NCI-H146 (cell line): ENCODE measurements around the gene RAP1A.

Experiments used
- DNase-seq: peaks from one replicate; lab custom pipeline; 2025; lab: John Stamatoyannopoulos, UW

RAP1A gene

DNA sequence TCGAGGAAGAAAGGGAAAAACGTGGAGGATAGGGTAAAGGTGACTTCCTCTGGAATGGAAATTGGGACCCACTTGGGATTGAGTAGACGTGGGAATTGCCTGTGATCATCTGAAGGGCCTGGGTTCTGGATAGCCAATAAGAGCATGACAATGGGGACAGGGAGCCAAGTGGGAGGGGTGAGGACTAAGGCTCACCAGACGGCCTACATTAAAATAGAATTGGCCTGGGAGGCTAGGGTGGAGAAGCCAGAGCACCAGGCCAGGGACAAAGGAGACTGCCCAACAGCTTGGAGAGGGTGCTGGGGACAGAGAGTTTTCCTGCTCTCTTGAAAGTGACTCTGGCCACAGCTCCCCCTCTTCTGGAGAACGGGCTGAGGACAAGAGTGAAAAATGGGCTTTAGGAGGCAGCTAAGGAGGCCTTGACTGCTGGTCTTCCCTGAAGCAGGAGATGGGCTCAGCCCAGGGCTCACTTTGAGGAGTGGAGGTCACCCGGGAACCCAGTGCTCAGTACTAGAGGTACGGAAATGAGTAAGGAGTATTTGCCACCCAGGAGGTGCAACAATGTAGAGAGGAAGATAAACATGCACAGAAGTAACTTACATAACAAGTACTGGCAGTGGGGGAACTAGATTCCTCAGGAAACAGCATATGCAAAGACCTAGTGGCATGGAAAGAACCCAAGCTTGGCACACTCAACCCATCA lies 100.8 kb downstream of the RAP1A start:
- DNase-seq, result no peak

DNA sequence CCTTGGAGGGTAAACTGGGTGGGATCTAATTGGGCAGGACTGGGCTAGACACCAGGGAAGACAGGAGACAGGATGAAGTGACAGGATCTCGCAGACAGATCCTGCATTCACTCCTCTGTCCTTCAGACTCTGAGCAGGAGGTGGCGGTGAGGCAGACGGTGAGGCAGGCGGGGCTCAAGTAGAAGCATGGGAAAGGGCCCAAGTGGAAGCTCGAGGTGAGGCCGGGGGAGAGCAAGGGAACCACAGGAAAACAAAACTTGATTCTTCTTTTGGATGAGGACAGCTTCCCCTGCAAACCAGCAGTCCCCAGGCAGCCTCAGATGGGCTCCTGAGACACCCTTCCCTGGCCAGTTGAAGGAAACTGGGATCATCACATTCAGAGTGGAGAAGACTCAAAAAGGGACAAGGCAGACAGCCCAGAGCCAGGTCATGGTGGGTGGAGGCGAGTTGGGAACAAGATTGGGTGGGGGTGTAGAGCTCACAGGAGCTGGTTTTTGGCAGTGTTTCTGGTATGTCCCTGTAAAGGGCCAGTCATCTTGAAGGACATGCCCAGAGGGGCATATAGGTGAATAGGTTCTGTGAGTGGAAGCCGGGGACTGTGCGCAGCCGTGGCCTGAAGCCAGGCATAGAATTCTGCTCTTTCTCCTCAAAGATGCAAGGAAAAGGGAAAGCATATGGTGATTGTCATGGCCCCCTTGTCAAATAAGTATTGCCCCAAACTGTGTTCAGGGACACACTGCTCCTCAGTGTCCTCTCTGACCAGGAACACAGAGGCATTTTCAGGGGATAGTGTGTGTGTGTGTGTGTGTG lies 101.6 kb downstream of the RAP1A start:
- no peak for DNase-seq

DNA sequence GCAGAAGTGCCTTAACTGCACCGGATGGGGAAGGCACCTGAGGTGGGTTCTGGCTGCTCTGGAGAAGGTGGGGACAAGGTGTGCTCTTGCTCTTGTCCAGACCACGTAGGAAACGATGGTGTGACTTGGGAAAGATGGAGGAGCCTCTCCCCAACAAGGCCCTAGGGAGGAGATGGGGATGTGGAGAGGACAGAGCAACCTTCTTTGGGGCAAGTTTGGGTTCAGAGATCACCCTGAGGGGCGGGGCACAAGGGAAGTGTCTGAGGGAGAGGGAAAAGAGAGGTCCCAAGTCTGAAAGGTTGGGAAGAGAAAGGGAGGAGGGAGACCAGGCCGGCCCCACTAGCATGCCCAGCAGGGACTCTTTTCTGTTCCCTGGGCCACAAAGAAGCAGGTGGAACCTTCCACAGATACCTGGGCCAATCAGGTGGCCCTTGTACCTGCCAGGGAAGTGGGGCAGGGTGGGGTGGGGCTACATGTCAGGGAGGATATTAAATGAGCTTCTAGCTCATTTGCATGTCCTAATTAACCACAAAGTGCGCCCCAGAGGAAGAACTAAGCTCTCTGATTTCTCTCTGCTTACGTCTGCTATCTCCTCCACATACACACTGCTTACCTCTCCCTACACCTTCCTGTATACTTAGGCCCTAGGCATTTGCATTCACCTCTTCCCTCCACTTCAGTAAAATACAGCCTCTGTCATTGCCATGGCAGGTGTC lies 103.7 kb downstream of the RAP1A start:
- DNase-seq, result no peak

DNA sequence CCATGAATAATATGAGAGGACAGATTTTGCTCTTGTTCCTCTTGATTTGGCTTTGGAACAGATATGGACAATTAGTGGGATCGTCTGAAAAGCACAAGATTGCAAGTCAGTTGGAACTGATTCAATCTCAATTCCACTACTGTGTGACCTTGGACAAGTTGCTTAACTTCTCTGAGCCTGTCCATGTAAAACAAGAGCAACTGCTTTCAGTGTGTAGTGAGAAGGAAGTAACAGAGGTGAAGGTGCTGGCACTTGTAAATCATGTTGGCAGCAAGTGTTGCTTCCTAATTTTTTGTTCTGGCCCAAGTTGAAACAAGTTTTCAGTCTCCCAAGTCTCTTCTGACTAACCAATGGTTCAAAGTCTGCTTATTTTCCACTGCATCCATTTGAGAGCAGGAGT lies 104.3 kb downstream of the RAP1A start:
- no peak for DNase-seq

DNA sequence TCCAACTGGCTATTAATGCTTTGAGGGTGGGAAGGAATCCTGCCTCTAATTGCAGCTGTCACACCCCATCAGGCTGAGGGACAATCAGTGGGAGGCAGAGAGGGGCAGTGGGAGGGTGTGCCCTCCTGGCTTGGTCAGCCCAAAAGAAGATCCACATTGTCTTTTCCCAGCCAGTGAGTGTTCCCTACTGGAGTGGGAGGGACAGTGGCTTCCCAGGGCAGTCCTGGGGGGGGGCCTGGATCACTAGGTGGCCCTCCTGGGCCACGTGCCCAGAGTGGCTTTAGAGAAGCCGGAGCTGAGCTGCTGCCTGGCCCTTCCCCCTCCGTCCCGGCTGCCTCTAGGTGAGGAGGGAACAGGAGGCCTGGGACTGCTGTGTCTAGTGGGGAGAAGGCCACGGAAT lies 105.6 kb downstream of the RAP1A start:
- DNase-seq, result no peak

DNA sequence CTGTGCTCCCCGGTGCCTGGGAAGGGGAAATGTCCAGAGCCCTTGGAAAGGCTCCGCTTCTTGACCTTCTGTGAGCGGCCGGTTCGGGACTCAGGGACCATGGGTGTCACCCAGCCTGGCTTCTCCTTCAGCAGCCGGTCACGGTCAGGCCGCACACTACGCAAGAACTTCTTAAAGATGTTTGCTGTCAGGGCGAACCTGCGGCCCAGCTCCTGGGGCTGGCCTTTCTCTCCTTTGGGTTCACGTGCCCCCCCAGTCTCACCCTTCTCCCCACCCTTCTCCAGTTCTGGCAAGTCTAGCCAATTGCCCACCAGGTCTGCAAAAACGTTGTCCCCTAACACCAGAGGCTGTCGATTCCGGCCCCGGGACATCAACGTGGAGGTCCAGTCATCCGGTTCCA lies 107.5 kb downstream of the RAP1A start:
- no peak for DNase-seq

DNA sequence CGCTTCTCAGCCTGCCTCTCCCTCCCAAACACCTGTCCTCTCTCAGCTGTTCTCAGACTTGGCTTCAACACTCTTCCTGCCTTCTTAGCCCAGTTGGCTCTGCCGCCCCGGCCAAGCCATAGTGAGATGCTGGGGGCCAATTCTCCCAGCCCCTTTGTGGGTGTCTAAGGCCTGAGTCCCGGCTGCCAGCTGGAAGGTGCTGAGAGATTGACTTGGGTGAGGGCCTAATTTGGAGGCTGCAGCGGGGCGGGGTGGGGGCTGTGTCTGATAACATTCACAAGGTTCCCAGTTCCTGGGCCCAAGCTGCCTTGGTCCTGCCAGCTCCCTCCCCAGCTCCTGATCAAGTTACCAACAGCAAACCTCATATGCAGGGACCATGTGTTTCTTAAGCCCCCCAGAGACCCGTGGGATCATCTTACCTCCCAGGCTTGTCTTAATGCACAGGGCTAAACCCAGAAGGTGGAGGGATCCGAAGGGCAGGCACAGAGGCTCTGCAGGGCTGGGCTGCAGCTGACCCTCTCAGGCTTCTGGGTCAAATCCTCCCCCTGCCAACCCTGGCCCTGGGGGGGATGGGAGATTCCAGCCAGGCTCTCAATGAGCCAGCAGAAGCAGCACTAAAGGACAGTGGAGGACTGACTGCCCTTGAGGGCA lies 109.8 kb downstream of the RAP1A start:
- no peak for DNase-seq

DNA sequence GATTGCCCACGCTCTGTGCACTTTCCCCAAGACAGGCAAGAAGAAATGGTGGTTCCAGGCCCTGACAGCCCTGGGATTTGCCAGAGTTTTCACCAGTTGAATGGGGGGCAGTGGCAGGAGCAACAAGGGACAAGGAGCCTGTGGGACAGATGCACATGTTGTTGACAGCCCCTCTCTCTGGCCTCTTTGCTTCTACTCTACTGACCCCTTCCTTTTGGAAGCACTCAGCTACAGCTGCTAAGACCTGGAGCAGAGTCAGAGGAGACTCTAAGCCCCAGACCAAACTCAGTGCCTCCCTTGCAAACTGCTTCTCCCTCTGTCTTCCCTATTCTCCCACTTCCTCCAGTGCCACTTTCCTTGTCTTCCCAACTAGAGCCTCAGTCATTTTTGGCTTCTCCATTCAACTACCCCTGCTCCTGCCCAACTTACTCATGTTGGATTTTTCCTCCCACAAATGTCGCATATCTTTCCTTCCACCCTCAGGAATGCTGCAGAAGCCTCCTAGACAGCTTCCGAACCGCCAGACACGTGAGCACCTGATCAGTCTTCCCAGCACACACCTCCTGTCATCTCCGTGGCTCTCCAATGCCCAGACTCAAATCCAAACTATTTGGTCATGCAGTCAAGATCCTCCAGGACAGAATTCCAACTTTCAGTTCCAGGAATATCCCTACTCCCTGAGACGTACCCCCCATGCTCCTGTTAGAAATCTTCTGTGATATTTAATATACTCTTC lies 110.5 kb downstream of the RAP1A start:
- DNase-seq, result no peak

DNA sequence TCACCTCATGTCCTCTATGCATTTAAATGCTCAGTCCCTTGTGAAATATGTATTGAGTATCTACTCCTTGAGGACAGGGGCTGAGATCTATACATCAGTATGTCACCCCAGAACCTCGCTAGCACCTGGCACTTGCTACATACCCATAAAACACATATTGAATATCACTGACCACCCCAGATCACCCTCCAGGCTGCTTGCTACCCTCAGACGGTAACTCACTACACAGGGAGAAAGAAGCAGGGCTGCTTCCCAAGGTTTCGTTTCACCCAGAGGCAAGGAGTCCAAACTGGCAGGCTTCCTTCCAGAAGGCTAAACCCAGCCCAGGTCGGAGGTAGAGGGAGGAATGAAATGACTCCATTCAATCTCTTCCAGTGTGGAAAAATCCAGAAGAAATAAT lies 111.1 kb downstream of the RAP1A start:
- no peak for DNase-seq

DNA sequence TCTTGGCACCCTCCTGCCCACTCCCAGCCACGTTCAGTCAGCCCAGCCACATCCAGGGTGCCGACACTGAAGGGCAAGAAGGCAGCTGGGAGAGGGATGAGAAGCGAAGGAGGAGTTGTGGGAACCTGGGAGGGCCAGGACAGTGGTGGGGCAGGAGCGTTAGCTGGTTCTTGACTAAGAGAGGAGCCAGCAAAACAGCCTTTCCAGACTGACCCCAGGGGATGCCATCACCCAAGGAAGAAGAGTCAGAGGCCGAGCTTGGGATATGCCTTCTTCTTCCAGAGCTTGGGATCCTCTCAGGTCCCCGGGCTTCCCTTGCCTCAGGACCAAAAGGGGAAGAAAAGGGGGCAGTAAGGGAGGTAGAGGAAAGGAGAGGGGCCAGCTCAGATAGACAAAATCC lies 112.4 kb downstream of the RAP1A start:
- DNase-seq, result no peak

DNA sequence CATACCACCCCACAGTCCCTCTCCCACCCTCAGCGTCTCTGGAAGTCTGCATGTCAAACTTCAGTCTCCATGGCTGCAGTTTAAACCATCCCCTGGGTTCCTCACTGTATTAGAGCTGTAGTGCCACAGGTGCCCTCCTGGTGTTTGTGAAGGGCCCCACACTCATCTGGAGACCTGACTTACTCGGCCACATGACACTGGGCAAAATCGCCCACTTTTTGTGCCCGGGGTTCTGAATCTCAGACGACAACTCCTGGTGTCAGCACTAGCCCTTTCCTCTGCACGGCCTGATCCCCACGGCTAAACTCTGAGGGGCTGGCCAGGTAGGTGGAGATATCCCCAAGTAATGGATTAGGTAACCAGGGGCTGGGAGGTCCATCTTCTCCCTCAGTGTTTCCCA lies 113.1 kb downstream of the RAP1A start:
- DNase-seq, result no peak

DNA sequence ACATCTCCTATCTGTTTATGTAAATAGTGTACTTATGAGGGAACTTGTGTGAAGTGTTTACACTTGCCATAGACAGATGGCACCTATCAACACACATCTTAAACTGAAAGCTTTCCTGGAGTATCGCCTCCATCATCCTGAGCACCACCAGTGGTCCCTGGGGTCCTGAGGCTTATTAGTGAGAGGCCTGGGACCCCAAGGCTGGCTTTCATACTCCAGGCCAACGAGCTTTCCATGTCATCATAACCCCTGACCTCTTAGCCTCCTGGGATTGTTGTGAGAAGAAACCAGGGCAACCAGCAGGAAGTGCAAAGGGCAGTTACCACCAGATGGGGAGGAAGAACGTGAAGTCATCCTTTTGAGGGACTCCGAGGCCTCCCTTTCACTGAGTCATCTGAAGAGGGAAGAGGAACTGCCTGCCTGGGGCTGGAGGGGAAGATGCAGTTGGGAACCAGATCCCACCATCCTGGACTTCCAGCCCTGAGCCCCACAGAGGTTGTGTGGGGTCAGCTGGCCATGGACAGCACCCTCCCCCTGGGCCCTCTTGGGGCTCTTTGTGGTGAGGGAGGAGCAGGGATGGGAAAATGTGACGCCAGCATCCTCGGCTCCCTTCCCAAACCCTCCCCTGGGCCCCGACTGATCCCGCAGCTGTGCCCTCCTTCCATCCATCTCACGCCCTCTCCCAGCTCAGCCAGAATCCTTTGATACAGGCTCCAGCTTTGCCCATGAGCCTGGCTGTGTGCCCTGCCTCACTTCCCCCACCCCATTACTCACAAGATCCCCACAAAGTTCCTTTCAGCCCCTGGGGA lies 113.8 kb downstream of the RAP1A start:
- DNase-seq, result no peak

DNA sequence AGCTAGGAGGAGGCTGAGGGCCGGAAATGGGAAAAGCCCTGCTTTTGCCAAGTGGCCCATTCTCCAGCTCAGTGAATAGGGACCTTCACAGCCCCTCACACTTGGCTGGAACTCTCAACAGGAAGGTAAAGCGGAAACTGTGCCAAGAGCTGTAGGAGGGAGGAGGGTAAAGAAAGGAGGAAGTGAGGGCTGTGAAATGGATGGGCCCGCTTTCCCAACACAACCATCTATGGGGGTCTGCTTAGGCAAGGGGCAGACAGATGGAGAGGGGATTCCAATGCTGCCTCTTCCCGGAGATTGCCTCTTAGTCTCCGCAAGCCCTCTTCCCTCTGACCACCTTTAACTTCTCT lies 114.4 kb downstream of the RAP1A start:
- no peak for DNase-seq

DNA sequence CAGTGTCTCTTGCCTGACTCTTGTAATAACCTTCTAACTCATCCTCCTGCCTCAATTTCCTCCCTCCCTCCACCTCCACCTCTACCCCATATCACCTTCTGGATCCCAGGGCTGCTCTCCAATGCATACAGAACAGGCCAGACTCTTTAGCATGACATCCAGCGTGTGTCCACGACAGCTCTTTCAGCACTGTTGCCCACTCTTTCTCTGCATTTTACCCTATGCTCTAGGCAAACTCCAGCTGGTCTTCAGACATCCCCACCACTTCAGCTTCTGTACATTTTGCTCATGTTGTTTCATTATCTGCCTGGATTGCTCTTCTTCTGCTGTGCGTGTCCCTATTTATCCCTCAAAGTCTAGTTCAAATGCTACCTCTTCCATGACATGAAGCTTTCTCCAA lies 114.8 kb downstream of the RAP1A start:
- DNase-seq, result no peak

DNA sequence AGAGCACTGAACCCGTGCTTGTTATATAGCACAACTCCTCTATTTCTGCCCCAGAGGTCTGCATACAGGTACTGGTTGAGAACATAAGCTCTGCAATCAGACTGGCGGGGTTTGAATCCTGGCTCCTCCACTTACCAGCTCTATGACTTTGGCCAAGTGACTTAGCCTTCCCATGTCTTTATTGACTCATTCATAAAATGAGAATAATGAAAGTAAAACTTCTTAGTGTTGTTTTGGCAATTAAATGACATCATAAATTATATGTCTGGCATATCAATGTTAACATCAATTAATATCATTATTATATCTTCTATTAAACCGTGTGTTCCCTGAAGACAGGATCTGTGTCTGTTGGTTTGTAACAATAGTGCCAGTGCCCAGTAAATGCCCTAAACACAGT lies 115.3 kb downstream of the RAP1A start:
- no peak for DNase-seq

DNA sequence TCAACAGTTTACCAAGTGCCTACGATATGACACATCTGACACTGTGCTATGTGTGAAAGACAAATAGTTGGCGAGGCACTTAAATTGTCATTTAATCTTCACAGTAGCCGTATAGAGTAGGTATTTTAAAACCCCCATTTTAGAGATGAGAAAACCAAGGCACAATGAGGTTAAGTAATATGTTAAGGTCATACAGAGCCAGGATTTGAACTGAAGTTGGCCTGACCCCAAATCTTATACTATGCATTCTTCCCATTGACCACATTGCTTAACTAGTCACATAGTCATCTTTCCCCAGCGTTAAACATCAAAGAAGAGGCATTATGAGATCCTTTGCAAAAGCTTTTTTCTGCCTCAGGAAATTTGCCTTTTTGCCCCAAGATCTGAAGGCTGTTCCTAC lies 115.7 kb downstream of the RAP1A start:
- no peak for DNase-seq

DNA sequence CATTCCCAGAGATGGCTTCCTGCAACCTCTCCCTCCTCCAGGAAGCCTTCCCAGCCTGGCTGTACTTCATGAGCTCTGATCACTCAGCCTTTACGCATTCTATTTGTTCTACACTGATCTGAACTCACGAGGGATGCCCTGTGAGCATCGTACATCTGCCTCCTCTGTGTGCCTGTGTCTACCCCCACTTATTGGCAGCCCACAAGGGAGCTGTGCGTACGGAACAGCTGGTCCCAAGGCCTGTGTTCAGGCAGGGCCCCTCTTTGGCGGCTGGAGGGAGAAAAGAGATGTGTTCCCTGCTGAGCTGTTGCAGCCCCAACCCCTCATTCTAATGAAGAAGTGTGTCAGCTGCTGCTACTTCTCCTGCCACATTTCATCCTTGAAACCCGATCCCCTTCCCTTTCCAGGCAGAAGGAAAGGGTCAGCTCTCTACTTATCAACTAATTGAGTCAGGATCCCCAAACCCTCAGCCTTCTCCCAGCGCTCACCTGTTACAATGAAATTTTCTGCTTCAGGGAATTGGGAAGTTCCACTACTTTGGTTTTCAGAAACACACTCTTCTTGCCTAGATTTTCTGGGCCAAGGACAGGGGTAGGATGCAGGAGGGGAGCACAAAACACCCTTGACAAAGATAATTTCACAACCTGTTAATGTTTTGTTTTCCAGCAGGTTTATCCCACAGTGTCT lies 116.4 kb downstream of the RAP1A start:
- DNase-seq, result no peak

DNA sequence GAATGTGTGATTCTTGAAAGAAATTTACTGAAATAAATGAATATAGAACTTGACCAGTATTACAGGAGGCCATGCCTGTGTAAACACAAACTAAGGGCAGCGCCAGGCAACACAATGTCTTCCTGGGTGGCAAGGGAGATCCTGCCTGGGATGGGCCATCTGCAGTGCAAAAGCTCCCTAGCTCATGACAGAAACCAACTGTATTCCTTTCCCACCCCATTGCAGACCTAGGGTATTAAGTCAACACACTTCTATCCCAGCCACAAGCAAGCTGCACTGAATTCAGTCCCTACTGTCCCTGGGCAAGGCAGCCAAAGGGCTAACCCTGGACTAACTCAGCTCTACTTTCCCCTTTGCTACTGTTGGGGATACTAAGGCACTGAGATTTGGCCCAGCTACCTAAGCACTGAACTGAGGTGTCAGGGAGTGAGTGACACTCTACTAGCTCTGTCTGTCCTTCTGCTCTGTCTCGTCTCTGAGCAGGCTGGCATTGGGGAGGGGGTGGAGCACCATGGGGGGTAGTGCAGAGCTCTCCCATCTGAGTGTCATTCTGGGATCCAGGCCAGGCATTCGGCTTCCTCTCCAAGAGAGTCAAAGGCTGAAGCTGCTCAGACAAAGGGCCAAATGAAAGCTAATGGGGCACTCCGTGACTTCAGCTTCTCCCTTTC lies 117.1 kb downstream of the RAP1A start:
- DNase-seq, result no peak

DNA sequence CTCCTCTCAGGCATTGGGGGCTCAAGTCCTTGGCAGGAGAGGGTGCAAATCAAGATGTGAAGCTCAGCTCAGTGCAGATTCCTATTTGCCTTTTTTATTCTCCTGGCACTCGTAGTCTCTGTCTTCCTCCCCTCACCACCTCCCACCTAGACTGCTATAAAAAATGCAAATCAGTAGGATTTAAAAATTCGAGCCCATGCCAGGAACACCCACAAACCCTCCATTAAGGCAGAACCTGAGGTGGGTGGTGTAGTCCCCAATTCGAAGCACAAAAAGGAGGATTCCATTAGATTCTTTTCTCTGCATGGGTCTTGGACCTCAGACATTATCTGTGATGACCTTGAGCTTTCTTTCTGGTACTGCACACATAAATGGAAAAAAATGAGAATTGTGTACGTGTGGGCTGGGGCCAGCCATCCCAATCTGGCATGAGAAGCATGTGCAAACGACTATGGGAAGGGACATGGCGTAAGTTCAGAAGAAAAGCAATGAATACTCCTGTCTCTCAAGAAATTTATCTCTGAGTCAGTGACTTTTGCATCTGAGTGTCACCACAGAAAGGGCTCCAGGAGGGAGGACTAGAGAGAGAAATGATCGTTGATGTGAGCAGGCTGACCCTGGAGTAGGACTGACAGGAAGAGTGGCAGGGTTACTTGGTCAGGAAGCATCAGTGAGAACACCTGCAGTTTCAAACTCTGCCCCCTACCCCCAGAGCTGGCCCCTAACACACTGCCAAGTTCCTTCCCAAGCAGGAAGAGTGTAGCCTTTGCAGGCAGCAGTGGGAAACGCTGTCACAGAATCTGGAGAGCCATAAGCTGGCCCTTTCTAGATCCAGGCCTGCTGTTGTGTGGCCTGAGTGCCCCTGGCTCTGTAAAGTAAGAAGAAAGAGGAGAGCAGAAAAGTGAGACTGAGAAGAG lies 117.9 kb downstream of the RAP1A start:
- DNase-seq, result no peak
